ENCODE data around the gene PTPRM.

- TF ChIP-seq POLR2A (IDR thresholded peaks at IDR 0.05): no peak
- TF ChIP-seq CTCF (IDR thresholded peaks at IDR 0.05): no peak
Observed at GRCh38 chr18:7615840-7616239, 48.7 kb downstream of the PTPRM start.
